OCI-LY3 (cell line): ENCODE measurements around the gene NPPA.

Experiments
- EZH2phosphoT487 ChIP-seq: fragments of 200-600 bp; shearing (Covaris generic); IDR thresholded peaks from 2 replicates; pipeline ENCODE4 v1.6.1; 2018; ENCODE audit warnings: antibody characterized with exemption, mixed run types, low read depth
- TF ChIP-seq, protein P1 (sequence below): fragments of 200-600, 300-600 bp; sonication (generic); IDR thresholded peaks from 2 replicates; pipeline ENCODE4 v1.5.1; 2014; ENCODE audit warnings: antibody characterized with exemption, low read length, low read depth

DNA sequence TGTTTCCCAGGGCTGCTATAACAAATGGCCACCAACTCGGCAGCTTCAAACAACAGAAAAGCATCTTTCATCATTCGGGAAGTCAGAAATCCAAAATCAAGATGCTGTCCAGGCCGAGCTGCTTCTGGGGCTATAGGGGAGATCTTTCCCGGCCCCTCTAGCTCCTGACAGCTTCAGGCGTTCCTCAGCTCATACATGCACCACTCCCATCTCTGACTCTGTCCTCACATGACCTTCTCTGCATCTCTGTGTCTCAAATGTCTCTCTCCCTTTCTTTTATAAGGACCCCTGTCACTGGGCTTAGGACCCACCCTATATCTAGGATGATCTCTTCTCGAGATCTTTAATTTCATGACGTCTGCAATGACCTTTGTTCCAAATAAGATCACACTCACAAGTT is 25.0 kb upstream of the NPPA start:
- TF ChIP-seq, protein P1, sequence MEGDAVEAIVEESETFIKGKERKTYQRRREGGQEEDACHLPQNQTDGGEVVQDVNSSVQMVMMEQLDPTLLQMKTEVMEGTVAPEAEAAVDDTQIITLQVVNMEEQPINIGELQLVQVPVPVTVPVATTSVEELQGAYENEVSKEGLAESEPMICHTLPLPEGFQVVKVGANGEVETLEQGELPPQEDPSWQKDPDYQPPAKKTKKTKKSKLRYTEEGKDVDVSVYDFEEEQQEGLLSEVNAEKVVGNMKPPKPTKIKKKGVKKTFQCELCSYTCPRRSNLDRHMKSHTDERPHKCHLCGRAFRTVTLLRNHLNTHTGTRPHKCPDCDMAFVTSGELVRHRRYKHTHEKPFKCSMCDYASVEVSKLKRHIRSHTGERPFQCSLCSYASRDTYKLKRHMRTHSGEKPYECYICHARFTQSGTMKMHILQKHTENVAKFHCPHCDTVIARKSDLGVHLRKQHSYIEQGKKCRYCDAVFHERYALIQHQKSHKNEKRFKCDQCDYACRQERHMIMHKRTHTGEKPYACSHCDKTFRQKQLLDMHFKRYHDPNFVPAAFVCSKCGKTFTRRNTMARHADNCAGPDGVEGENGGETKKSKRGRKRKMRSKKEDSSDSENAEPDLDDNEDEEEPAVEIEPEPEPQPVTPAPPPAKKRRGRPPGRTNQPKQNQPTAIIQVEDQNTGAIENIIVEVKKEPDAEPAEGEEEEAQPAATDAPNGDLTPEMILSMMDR = no peak
- no peak for TF ChIP-seq EZH2phosphoT487
